HL-60 (cell line): ENCODE data around the gene IFI27L1.

Experiments used
- CTCF ChIP-seq: IDR thresholded peaks from one replicate; pipeline ENCODE4 v1.5.1; 2011; ENCODE audit warnings: low read length, control low read depth, inconsistent platforms; ENCODE audit not compliant: insufficient read depth
- POLR2AphosphoS5 ChIP-seq: IDR thresholded peaks from 2 replicates; pipeline ENCODE4 v1.6.1; 2012; ENCODE audit warnings: low read depth
- REST ChIP-seq: IDR thresholded peaks from 2 replicates; pipeline ENCODE4 v1.6.1; 2012; ENCODE audit warnings: low read depth; ENCODE audit not compliant: insufficient replicate concordance
- SPI1 ChIP-seq: IDR thresholded peaks from 2 replicates; pipeline ENCODE4 v1.6.1; 2012; ENCODE audit warnings: low read depth, mild to moderate bottlenecking, borderline replicate concordance

GRCh38 chr14:94077823-94078222, 3.3 kb upstream of the IFI27L1 start:
- TF ChIP-seq CTCF (no peak), POLR2AphosphoS5 (no peak), SPI1 (no peak), REST (no peak)
